ENCODE measurements around the gene SNF8.
"Not testable (repeated sequence)": the region's sequence is repeated elsewhere in the genome, so short reads cannot be mapped to it uniquely, and the experiment has no call there.

Gene SNF8, protein sequence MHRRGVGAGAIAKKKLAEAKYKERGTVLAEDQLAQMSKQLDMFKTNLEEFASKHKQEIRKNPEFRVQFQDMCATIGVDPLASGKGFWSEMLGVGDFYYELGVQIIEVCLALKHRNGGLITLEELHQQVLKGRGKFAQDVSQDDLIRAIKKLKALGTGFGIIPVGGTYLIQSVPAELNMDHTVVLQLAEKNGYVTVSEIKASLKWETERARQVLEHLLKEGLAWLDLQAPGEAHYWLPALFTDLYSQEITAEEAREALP

DNA sequence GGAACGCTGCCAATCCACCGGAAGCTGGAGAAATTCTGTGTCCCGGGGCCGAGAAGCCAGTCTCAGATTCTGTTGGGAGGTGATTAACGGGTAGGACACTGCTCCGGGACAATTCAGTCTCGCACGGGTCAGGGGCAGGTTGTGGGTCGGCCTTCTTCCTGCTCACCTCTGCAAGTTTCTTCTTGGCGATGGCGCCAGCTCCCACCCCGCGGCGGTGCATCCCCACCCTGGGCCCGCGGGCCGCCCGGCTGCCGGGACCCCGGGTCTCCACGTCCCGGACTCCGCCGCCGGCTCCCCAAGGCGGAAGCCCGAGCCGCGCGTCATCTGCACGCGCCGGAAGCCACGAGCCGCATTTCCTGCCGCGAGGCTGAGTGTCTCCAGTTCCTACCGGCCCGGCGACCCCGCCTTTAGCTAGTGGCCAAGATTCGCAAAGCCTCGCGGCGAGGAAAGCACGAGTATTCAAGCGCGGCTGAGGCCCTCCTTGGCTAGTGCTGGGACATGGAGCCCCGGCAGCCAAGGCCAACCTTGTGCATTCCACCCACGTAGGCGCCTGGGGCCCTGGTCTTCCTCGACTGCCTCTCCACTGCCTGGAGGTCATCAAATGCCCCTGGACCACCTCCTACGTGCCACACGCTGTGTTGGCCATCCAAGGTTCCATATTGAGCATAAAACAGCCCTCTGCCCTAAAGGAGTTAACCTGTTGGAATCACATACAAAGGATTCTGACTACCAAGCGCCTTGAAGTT lies at the start of gene SNF8:
TSS of gene SNF8 (minus strand) at position 328 of the 746 bp plus-strand sequence. CDS start at position 220, 108 bp downstream.
- peak; percentile 87 to 91 for DNase-seq

DNA sequence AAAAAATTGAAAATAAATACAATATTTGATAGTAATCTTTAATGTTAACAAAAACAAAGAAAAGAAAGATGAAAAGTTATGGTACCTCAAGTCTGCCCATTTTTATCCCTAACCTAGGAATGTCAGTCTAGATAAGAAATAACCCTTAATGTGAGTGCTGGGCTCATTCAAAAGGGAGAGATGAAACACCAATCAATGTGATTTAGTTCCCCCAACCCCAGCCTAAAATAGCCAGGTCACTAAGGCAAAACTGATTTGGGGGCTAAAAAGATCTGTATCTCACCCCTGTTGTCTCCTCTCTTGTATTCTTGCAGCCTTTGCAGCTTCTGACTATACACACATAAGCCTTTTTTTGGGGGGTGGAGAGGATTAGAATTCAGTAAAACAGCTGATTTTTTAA lies 49.3 kb upstream of the SNF8 start:
- DNase-seq, result no peak

DNA sequence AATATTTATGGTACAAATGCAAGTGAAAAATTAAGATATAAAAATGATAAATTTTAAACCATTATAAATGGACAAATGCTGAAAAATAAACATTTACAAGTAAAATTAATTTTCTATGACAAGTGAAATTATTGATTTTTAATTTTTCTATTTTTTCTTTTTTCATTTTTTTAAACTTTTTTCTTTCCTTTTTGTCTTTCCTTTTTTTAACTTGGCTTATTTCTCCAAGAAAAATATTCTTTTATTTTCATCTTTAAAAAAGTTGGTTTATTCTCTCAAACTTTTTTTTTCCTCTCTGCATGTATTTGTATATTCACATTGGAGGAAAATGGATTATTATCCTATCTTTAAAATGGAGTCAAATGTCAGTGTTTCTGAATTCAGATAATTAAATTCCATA lies 48.7 kb upstream of the SNF8 start:
- no peak for DNase-seq

DNA sequence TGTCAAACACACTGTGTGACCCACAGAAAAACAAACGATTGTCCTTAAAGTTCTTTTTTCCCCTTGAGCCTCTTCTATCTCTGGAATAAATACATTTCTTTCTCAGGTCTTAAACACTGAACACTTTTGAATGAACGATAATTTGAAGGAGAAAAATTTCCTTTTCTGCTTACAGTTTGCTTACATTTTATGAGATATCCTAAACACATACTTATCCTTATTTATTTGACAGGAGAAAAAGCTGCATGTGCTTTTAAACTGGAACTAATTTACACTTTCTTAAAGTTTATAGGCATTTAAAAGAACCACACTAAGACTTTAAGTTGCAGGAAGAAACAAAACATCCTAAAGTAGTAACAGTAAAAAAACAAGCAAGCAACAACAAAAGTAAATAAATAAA lies 47.8 kb upstream of the SNF8 start:
- DNase-seq, result no peak

DNA sequence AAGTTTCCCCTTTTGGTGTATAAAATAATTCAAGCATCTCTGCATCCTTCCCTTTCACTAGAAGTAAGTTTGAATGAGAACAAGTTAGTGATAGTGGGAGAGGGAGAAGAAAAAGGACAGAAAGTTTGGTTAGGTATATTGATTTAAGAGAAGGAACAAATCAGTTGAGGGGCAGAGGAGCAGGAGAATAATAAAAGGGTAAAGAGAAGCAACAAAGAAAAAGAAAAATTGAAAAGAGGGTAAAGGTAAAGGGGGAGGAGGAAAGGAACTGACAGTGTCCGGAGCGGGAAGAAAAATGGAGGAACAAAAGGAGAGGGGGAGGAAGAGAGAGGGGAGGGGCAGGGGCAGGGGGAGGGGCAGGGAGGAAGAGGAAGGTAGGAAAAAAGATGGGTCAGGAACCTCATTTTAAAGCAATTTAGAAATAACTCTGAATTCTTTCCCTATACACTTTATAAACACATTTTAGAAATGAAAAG lies 46.3 kb upstream of the SNF8 start:
- no peak for DNase-seq

DNA sequence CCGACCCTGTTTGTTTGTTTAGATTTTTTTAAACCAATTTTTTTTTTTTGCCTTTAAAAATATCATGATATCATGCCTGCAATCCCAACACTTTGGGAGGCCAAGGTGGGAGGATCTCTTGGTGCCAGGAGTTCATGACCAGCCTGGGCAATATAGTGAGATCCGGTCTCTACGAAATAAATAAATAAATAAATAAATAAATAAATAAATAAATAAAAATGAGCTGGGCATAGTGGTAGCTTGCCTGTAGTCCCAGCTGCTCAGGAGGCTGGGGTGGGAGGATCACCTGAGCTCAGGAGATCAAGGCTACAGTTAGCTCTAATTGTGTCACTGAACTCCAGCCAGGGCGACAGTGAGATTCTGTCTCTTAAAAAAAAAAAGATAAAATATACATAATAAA lies 44.5 kb upstream of the SNF8 start:
- DNase-seq, result no peak

DNA sequence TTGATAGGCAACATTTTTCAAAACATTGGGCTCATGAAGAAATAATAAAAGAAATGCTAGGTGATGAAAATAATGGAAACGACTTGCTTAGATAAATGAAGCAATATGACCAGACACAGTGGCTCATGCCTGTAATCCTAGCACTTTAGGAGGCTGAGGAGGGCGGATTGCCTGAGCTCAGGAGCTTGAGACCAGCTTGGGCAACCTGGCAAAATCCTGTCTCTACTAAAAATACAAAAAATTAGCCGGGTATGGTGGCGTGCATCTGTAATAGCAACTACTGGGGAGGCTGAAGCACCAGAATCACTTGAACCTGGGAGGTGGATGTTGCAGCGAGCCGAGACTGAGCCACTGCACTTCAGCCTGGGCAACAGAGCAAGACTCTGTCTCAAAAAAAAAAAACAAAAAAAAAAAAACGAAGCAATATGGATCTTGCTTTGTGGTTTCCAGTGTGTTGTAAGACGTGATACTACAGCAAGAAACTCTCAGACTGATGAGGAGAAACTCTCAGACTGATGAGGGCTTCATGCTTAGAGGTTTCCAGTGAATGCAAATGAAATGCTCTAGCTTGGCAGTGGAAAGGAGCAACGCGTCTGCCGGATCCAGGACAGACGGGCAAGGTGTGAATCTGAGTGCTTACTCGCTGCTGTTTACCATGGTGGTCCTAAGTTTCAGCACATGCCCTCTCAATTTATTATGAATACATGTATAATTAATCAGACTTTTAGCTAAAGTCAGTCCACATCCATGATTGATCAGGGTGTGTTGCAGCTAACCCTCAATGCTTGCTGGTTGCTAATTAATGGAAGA lies 41.0 kb upstream of the SNF8 start:
- DNase-seq, result no peak

DNA sequence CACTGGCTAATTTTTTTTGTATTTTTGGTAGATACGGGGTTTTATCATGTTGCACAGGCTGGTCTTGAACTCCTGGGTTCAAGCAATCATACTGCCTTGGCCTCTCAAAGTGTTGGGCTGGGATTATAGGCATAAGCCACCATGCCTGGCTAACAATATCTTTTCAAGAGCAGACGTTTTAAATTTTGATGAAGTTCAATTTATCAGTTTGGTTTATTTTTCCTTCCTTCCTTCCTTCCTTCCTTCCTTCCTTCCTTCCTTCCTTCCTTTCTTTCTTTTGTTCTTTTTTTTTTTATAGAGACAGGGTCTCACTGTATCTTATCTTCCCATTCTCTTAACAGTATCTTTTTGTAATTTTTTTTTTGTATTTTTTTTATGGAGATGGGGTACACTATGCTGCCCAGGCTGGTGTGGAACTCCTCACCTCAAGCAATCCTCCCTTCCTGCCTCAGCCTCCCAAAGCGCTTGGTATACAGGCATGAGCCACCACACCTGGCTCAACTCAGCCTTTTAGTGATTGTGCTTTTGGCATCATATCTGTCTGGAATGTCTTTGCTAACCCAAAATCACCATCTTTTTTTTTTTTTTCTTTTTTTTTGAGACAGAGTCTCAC lies 37.4 kb upstream of the SNF8 start:
- DNase-seq, result no peak

DNA sequence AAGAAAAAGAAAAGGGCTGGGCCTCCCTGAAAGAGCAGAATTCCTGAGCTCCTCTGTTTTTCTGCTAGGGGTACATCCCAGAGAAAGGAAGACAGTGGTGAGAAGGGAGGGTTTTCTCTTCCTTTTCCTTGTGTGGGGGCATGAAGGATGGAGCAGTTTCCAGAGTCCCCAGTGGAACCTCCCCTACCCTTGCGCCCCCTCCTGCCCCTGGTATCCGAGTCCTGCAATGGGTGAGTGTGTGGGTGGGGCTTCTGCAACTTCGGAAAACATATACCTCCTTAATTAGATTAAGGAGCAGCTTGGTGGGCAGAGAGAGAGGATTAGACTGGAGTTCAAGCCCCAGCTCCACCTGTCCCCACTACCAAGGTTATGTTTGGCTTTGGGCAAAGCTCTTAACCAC lies 29.2 kb upstream of the SNF8 start:
- peak; percentile 71 to 87 for DNase-seq

DNA sequence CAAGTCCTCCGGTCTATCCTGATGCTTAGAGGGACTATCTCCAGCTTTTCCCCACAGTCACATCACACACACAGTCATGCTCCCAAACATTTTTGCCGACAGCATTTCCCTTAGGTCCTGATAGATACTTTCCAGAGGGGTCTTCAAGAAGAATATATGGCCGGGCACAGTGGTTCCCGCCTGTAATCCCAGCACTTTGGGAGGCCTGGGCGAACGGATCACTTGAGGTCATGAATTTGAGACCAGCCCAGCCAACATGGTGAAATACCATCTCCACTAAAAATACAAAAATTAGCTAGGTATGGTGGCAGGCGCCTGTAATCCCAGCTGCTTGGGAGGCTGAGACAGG lies 28.1 kb upstream of the SNF8 start:
- no peak for DNase-seq

DNA sequence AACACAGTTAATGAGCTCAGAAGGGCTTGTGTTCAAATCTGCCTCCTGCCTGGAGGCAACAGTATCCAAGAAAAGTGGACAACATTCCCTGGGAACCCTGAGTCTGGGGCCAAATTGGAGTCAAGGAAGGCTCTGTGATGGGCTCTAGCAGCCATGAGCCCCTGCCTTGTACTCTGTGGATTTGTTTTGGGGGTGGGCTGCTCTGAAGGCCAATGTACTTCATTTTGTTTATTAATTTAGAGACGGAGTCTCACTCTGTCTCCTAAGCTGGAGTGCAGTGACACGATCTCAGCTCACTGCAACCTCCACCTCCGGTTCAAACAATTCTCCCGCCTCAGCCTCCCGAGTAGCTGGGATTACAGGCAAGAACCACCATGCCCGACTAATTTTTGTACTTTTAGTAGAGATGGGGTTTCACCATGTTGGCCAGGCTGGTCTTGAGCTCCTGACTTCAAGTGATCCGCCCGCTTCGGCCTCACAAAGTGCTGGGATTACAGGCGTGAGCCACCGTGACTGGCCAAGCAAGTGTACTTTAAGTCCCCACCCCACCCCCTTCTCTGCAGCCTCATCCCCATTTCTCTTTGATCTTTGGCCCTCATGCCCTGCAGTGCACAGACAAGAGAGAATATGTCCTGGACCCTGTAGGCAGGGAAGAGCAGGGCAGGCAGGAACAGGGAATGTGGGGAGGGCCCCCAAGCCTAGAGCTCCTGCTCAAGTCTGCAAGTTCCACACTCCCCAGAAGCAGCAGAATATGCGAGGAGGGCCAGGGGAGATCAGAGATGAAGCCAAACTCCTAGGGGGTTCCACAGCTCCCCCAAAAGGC lies 26.4 kb upstream of the SNF8 start:
- DNase-seq, result no peak

DNA sequence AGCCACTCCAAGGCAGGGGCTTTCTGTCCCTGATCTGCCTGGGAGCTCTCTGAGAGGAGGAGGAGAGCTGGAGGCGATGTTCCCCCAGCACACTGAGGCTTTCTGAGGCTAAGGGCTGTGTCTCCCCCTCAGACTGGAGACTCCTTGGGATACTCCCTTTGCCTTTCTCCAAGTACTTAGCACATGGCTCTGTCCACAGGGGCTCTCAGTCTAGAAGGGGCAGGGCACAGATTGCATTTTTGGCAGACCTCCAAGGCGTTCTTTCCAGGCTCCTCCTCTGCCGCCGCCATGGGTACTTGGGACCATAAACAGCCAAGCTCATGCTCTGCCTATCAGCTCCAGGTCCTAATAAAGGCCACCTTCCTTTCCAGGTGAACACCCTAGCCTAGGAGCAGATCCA lies 25.6 kb upstream of the SNF8 start:
- DNase-seq, result peak; percentile 88 to 92

DNA sequence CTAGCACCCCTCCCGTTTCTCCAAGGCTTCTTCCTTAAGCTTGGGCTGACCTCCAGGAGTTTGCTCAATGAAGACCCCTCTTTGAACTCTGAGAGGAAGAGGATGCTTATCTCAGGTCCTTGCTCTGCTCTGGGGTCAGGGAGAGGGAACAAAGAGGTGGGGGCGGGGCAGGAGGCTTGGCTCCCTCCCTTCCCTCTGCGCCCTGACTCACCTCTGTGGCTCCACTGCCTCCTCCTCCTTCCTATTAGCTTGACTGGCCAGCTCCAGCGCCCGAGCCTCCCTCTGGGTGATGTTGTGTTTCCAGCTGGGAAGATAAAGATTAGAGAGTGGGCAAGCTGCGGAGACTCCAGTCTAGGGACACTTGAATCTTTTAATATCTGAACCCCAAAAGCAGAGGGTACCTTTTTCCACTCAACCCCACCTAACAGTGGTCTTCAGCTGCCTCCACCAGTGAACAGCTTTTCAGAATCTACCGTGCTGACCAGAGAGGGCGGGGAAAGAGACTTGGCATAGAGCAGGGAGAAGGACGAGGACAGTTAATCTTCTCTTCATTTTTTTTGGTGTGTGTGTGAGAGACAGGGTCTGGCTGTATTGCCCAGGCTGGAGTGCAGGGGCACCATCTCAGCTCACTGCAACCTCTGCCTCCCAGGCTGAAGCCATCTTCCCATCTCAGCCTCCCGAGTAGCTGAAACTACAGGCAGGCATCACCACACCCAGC lies 17.0 kb upstream of the SNF8 start:
- no peak for DNase-seq

DNA sequence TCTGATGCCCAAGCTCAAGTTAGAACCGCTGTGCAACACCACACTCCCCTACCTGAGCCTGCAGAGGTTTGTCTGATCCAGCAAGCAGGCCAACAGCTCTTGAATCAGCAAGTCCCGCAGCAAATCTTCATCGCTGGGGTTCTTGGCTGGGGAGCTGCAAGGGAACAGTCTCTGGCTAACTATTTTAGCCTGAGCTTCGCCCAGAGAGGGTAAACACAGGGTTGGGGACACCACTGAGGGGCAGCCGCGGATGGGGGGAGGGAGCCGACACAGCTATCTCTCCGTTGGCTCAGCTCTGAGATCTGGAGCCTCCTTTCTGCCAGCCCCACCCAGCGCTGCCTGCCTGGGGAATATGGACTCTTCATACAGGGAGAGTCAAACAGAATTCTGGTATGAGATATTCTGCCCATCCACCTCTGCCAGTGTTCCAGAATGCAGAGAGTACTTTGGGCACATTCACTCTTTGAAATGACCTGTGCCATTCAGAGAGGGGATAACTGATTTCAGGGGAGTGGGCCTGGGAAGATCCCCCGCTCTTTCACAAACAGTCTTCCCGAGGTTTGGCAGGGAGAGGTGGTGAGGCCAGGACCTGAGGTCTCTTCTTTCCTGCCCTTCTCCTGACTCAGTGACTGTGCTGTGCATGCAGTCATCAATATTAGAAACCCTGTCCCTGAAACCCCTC lies 16.3 kb upstream of the SNF8 start:
- no peak for DNase-seq

DNA sequence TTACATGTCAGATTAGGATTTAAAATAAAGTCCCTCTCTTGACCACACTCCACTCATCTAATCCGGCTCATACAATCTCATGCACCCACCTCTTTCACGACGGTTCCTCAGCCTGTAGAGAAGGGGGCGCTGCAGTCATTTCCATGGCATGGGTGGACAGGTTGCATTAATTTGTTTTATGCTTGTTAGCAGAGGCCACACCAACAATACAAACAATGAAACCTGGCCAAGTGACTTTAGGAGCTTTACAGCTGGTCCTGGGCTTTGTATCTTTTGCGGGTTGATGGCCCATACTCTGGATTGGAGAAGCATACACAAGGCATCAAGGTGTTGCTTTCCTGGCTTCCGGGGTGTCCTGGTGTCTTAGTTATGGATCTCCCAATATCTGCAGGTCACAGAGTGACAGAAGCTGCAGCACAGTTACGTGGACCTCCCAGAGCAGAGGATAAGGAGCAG lies 9.7 kb upstream of the SNF8 start:
- peak; percentile 58 to 65 for DNase-seq

DNA sequence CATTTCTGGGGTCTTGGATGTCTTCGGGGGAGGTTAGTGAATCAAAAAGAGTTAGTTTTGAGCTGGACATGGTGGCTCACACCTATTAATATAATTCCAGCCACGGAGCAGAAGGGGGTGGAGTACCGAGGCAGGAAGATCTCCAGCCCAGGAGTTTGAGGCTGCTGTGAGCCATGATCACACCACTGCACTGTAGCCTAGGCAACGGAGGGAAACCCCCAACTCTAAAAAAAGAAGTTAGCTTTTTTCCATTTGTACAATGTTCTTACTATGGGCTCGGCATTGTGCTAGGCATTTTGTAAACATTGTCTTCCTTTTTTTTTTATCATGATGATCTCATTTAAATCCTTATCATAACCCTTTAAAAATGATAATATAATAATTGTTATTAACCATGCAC lies 8.3 kb upstream of the SNF8 start:
- DNase-seq, result no peak

DNA sequence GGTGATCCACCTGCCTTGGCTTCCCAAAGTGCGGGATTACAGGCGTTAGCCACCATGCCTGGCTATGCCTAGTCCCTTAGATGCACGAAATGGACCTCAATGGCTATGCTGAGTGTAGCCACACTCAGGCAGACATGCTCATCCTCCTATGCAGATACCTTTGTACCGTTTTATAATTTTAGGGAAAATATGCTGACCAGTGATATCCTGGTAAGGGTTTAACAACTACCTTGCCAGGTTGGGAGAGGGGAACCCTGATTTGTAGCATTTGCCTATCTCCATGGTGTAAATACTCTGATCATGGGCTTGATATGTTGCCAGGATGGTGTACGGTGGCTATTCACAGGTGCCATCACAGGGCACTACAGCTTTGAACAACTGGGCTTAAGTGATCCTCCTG lies 6.9 kb upstream of the SNF8 start:
- no peak for DNase-seq

DNA sequence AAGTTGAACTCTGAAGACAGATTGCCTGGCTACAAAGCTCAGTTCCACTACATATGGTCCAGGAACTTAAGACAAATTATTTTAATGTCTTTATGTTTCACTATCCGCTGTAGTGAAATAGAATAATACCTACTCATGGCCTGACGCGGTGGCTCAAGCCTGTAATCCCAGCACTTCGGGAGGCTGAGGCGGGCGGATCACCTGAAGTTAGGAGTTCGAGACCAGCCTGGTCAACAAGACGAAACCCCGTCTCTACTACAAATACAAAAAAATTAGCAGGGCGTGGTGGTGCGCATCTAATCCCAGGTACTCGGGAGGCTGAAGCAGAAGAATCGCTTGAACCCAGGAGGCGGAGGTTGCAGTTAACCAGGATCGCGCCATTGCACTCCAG lies 614 bp upstream of the SNF8 start:
- not testable (repeated sequence) for DNase-seq

DNA sequence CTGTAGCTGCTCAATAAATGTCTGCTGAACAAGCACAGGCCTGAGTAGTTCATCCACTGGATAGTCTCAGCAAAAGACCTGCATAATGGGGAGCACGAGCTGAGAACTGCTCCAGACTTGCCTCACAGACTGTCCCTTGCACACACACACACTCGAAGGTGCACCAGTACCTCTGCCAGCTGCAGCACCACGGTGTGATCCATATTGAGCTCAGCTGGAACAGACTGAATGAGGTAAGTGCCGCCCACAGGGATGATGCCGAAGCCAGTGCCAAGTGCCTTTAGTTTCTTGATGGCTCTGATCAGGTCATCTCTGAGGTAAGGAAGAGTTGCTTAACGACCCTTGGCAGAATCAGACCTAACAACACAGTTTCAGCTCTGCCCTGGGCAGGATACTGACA lies 11.6 kb downstream of the SNF8 start:
- no peak for DNase-seq

DNA sequence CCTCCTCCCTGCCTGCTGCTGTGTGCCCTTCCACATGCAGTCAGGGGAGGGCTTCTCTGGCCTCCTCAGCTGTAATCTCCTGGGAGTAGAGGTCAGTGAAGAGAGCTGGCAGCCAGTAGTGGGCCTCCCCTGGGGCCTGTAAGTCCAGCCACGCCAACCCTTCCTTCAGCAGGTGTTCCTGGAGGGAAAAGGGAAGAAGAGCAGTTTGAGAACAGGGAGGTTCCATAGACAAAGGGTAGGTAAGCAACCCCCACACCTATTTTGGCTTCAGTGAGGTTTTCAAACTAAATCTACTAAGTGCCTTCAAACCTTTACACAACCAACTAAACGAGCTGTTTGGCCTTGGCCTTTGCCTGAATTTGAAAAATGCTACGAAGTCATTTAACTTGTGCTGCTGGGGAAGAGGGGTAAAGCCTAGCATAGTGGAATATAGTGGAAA lies 14.2 kb downstream of the SNF8 start:
- DNase-seq, result no peak

DNA sequence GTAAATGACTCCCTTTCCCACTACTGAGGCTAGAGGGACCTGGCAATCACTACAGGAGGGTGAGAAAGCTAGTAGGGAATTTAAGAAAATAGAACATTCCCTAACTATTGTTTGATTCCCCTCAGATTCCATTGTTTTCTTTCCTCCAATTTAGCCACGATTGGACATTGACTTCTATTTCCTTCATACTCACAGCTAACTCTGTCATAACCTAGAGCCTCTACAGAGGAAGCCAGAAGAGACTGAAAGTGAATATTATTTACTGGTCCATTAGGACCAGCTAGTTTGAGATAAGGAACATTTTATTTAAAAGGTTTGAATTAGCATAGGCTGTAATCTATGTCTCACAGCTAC lies 14.9 kb downstream of the SNF8 start:
- no peak for DNase-seq

All from NCI-H524 (cell line).